Transverse colon (tissue), 3 donors: ENCODE results near the gene TIGD1.

Experiments used
- CTCF ChIP-seq, 5 experiments: fragments of 200-600 bp in 3 of 5; fragments of 450-650 bp in 2 of 5; sonication (generic) in 3 of 5; IDR thresholded peaks; 1 replicate in 2 of 5; 2 replicates in 3 of 5; pipeline ENCODE4 v1.5.1; 2016 to 2017; ENCODE audit warnings: antibody characterized with exemption in 5 of 5, inconsistent platforms in 3 of 5, mild to moderate bottlenecking in 2 of 5, moderate library complexity in 1 of 5
- POLR2A ChIP-seq: fragments of 450-650 bp; IDR thresholded peaks from one replicate; pipeline ENCODE4 v1.6.1; 2016; ENCODE audit warnings: antibody characterized with exemption, mild to moderate bottlenecking, moderate library complexity

- TF ChIP-seq CTCF (IDR thresholded peaks at IDR 0.05): no peak
- TF ChIP-seq POLR2A: no peak
These were observed 37.2 kb upstream of the TIGD1 start for GRCh38 chr2:232587512-232587911.
